Testis (tissue), 2 donors: ENCODE results near the gene PDK1.
"Not testable (repeated sequence)": the region's sequence is repeated elsewhere in the genome, so short reads cannot be mapped to it uniquely, and the experiment has no call there.

Source experiments
- POLR2A ChIP-seq: fragments of 450-650 bp; IDR thresholded peaks from one replicate; pipeline ENCODE4 v1.6.1; 2017; ENCODE audit warnings: antibody characterized with exemption, mild to moderate bottlenecking, moderate library complexity
- TF ChIP-seq, protein P1 (sequence below), 3 experiments: fragments of 450-650 bp in 2 of 3; fragments of 200-600 bp in 1 of 3; sonication (generic) in 1 of 3; IDR thresholded peaks; one replicate each; pipeline ENCODE4 v1.5.1; 2016 to 2019; ENCODE audit warnings: antibody characterized with exemption in 3 of 3, mild to moderate bottlenecking in 2 of 3, moderate library complexity in 1 of 3

- TF ChIP-seq, protein P1, sequence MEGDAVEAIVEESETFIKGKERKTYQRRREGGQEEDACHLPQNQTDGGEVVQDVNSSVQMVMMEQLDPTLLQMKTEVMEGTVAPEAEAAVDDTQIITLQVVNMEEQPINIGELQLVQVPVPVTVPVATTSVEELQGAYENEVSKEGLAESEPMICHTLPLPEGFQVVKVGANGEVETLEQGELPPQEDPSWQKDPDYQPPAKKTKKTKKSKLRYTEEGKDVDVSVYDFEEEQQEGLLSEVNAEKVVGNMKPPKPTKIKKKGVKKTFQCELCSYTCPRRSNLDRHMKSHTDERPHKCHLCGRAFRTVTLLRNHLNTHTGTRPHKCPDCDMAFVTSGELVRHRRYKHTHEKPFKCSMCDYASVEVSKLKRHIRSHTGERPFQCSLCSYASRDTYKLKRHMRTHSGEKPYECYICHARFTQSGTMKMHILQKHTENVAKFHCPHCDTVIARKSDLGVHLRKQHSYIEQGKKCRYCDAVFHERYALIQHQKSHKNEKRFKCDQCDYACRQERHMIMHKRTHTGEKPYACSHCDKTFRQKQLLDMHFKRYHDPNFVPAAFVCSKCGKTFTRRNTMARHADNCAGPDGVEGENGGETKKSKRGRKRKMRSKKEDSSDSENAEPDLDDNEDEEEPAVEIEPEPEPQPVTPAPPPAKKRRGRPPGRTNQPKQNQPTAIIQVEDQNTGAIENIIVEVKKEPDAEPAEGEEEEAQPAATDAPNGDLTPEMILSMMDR (IDR thresholded peaks at IDR 0.05) = not testable (repeated sequence)
- TF ChIP-seq POLR2A = not testable (repeated sequence)
Measured at GRCh38 chr2:172537851-172538250, 18.0 kb upstream of the PDK1 start.
